Liver (tissue), 9 donors: ENCODE results near the gene CRTC2. TPM values are rescaled to one million over a fixed set of nuclear protein-coding genes. Genes with fewer than 3 reads are reported as not detected.

Source experiments
- DNase-seq: peaks from one replicate; pipeline ENCODE4 v3.0.0-alpha.2; 2017; ENCODE audit warnings: low spot score
- H3K27ac ChIP-seq, 2 donors: one replicate each; pipeline ENCODE4 v1.7.0; 2013; ENCODE audit warnings: inconsistent platforms in 2 of 2, low read length in 2 of 2, control low read depth in 1 of 2, low read depth in 1 of 2, mild to moderate bottlenecking in 1 of 2
- H3K27me3 ChIP-seq, 4 donors: one replicate each; pipeline versions ENCODE4 v1.6.1 to v1.7.0; 2013; ENCODE audit warnings: low read length in 3 of 4, inconsistent platforms in 1 of 4, mild to moderate bottlenecking in 1 of 4, moderate library complexity in 1 of 4; ENCODE audit not compliant: control insufficient read depth in 4 of 4, insufficient read depth in 4 of 4
- H3K36me3 ChIP-seq, 4 donors: one replicate each; pipeline versions ENCODE4 v1.6.1 to v1.7.0; 2013; ENCODE audit warnings: low read length in 3 of 4, mild to moderate bottlenecking in 3 of 4, low read depth in 1 of 4, moderate library complexity in 1 of 4; ENCODE audit not compliant: control insufficient read depth in 4 of 4, insufficient read depth in 3 of 4
- H3K4me1 ChIP-seq, 4 donors: one replicate each; pipeline versions ENCODE4 v1.6.1 to v1.7.0; 2013; ENCODE audit warnings: low read length in 3 of 4, mild to moderate bottlenecking in 3 of 4, moderate library complexity in 1 of 4; ENCODE audit not compliant: control insufficient read depth in 4 of 4, insufficient read depth in 4 of 4
- H3K4me3 ChIP-seq, 3 donors: one replicate each; pipeline versions ENCODE4 v1.6.1 to v1.7.0; 2013; ENCODE audit warnings: low read length in 3 of 3, control low read depth in 1 of 3, low read depth in 1 of 3, mild to moderate bottlenecking in 1 of 3
- H3K9ac ChIP-seq, 2 donors: one replicate each; pipeline ENCODE4 v1.7.0; 2013; ENCODE audit warnings: low read length in 2 of 2, mild to moderate bottlenecking in 2 of 2, moderate library complexity in 2 of 2, control low read depth in 1 of 2, low read depth in 1 of 2
- H3K9me3 ChIP-seq, 4 donors: one replicate each; pipeline versions ENCODE4 v1.6.1 to v1.7.0; 2013; ENCODE audit warnings: low read length in 3 of 4; ENCODE audit not compliant: control insufficient read depth in 4 of 4
- EGR1 ChIP-seq, 2 donors: IDR thresholded peaks; 2 replicates each; pipeline ENCODE4 v1.6.1; 2016 to 2018; ENCODE audit warnings: antibody characterized with exemption in 2 of 2, low read depth in 2 of 2
- FOXA1 ChIP-seq: IDR thresholded peaks from 2 replicates; pipeline ENCODE4 v1.6.1; 2016; ENCODE audit warnings: antibody characterized with exemption
- FOXA2 ChIP-seq: IDR thresholded peaks from 2 replicates; pipeline ENCODE4 v1.6.1; 2016; ENCODE audit warnings: antibody characterized with exemption
- GABPA ChIP-seq, 2 donors: IDR thresholded peaks in 1 of 2; conservative IDR thresholded peaks in 1 of 2; 2 replicates each; pipeline ENCODE4 v1.6.1; 2016; ENCODE audit warnings: antibody characterized with exemption in 2 of 2, mild to moderate bottlenecking in 1 of 2, moderate library complexity in 1 of 2
- HNF4A ChIP-seq, 2 donors: conservative IDR thresholded peaks; 2 replicates each; pipeline ENCODE4 v1.6.1; 2016; ENCODE audit warnings: antibody characterized with exemption in 2 of 2, mild to moderate bottlenecking in 2 of 2
- HNF4G ChIP-seq: IDR thresholded peaks from 2 replicates; pipeline ENCODE4 v1.6.1; 2016; ENCODE audit warnings: antibody characterized with exemption
- JUND ChIP-seq, 2 donors: IDR thresholded peaks; 2 replicates each; pipeline ENCODE4 v1.6.1; 2016; ENCODE audit warnings: antibody characterized with exemption in 2 of 2
- NR2F2 ChIP-seq: IDR thresholded peaks from 2 replicates; pipeline ENCODE4 v1.6.1; 2016; ENCODE audit warnings: antibody characterized with exemption
- RAD21 ChIP-seq, 2 donors: IDR thresholded peaks; 2 replicates each; pipeline ENCODE4 v1.6.1; 2016; ENCODE audit warnings: antibody characterized with exemption in 2 of 2, mild to moderate bottlenecking in 2 of 2
- RXRA ChIP-seq, 2 donors: IDR thresholded peaks; 2 replicates each; pipeline ENCODE4 v1.6.1; 2017 to 2018; ENCODE audit warnings: antibody characterized with exemption in 2 of 2, mild to moderate bottlenecking in 1 of 2
- SP1 ChIP-seq: IDR thresholded peaks from 2 replicates; pipeline ENCODE4 v1.6.1; 2018; ENCODE audit warnings: antibody characterized with exemption, mild to moderate bottlenecking
- TAF1 ChIP-seq: conservative IDR thresholded peaks from 2 replicates; pipeline ENCODE4 v1.6.1; 2016; ENCODE audit warnings: antibody characterized with exemption, mild to moderate bottlenecking
- YY1 ChIP-seq: IDR thresholded peaks from 2 replicates; pipeline ENCODE4 v1.6.1; 2016; ENCODE audit warnings: antibody characterized with exemption, mild to moderate bottlenecking
- WGBS: extraction: QIAGEN DNeasy Blood & Tissue Kit; methylation state at CpG from one replicate; pipeline ENCODE4 v1.1.7; 2013; 5-methylcytosine and 5-hydroxymethylcytosine counted together
- polyA plus RNA-seq, 2 donors: library from polyadenylated mRNA; stranded (reverse) in 1 of 2; unstranded in 1 of 2; fragments of 200-250 nt in 1 of 2; fragments of >200 nt in 1 of 2; fragmentation: Nextera tagmentation in 1 of 2; extraction: Ambion mirVana in 1 of 2; gene quantifications; one replicate each; pipeline versions ENCODE4 v1.2.1 to v1.2.3, GENCODE V29; 2013 to 2015
- total RNA-seq, 2 donors: library from RNA; depleted of rRNA; stranded (reverse); fragments of >200 nt; gene quantifications; one replicate each; pipeline ENCODE4 v1.2.3, GENCODE V29; 2014
- TF ChIP-seq, protein P1 (sequence below): fragments of 150-350 bp; IDR thresholded peaks from 2 replicates; pipeline ENCODE4 v1.5.1; 2017; ENCODE audit warnings: improper control_type of control experiment, low read depth, low read length; ENCODE audit not compliant: missing input control
- TF ChIP-seq, protein P2 (sequence below): IDR thresholded peaks from 2 replicates; pipeline ENCODE4 v1.6.1; 2016; ENCODE audit warnings: antibody characterized with exemption
- TF ChIP-seq, protein P3 (sequence below): IDR thresholded peaks from 2 replicates; pipeline ENCODE4 v1.6.1; 2016; ENCODE audit warnings: antibody characterized with exemption
- TF ChIP-seq, protein P4 (sequence below): IDR thresholded peaks from 2 replicates; pipeline ENCODE4 v1.6.1; 2016; ENCODE audit warnings: antibody characterized with exemption, mild to moderate bottlenecking
- donor health status: healthy.
- donor health status: healthy.
- donor health status: healthy.
- donor health status: healthy.
- donor health status: healthy.

CRTC2 gene
- total and polyA plus RNA-seq, 4 donors, result 4.9 to 14.9 (median 8.2) TPM

DNA sequence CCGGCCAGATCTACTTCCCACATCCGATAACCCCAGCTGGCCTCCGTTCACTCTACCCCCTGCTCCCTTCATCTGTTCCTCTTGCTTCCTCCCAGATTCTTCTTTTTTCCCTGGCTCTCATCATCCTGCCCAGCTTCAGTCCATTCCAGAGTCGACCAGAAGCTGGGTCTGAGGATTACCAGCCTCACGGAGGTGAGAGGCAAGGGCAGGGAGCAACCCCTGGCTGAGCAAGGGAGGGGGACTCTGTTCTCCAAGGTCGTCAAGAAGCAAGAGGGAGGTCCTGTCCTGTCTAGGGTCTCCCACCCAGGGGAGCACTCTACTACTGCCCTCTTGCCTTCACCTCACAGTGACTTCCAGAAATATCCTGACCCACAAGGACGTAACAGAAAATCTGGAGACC is 15.1 kb upstream of the CRTC2 start:
- Histone ChIP-seq H3K27me3 (no peaks in the 10 kb centered on the region), H3K9me3 (no peaks in the 10 kb centered on the region), H3K36me3 (peaks cover 4 to 19% (median 17%) of the 10 kb centered on the region in 4 donors), H3K4me1 (peaks cover 0 to 24% (median 21%) of the 10 kb centered on the region in 4 donors), H3K4me3 (no peak overlapping the region), H3K27ac (no peak overlapping the region), H3K9ac (no peak overlapping the region)
- no peak for DNase-seq
- WGBS, result 87% methylated on average over 7 of the region's 7 CpGs
- TF ChIP-seq RXRA (IDR thresholded peaks at IDR 0.05) (no peak), GABPA (IDR thresholded peaks at IDR 0.05 in 1 of 2, conservative IDR thresholded peaks at IDR 0.05 in 1 of 2) (no peak), RAD21 (IDR thresholded peaks at IDR 0.05) (no peak), HNF4G (no peak), FOXA1 (no peak), NR2F2 (no peak), HNF4A (conservative IDR thresholded peaks at IDR 0.05) (no peak), YY1 (no peak), FOXA2 (no peak)
- TF ChIP-seq, protein P1, sequence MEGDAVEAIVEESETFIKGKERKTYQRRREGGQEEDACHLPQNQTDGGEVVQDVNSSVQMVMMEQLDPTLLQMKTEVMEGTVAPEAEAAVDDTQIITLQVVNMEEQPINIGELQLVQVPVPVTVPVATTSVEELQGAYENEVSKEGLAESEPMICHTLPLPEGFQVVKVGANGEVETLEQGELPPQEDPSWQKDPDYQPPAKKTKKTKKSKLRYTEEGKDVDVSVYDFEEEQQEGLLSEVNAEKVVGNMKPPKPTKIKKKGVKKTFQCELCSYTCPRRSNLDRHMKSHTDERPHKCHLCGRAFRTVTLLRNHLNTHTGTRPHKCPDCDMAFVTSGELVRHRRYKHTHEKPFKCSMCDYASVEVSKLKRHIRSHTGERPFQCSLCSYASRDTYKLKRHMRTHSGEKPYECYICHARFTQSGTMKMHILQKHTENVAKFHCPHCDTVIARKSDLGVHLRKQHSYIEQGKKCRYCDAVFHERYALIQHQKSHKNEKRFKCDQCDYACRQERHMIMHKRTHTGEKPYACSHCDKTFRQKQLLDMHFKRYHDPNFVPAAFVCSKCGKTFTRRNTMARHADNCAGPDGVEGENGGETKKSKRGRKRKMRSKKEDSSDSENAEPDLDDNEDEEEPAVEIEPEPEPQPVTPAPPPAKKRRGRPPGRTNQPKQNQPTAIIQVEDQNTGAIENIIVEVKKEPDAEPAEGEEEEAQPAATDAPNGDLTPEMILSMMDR, result no peak
- TF ChIP-seq, protein P2, sequence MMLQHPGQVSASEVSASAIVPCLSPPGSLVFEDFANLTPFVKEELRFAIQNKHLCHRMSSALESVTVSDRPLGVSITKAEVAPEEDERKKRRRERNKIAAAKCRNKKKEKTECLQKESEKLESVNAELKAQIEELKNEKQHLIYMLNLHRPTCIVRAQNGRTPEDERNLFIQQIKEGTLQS, result no peak
- TF ChIP-seq, protein P3, sequence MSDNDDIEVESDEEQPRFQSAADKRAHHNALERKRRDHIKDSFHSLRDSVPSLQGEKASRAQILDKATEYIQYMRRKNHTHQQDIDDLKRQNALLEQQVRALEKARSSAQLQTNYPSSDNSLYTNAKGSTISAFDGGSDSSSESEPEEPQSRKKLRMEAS, result no peak

DNA sequence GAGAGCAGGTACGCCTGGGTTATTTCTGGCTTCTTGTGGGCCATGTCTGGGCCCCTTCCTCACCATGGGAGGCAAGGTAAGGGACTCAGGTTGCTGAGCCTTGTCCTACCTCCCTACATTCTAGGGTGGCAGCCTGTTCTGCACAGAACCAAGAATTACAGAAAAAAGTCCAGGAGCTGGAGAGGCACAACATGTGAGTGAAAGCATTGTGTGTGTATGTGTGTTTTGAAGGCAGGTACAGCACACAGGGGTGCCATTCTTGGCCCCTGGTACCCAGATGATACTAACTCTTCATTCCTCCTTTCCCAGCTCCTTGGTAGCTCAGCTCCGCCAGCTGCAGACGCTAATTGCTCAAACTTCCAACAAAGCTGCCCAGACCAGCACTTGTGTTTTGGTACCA is 14.7 kb upstream of the CRTC2 start:
- Histone ChIP-seq H3K27me3 (no peaks in the 10 kb centered on the region), H3K36me3 (peaks cover 4 to 19% (median 17%) of the 10 kb centered on the region in 4 donors), H3K9me3 (no peaks in the 10 kb centered on the region), H3K27ac (no peak overlapping the region), H3K9ac (no peak overlapping the region), H3K4me1 (peaks cover 2 to 24% (median 20%) of the 10 kb centered on the region in 4 donors), H3K4me3 (no peak overlapping the region)
- TF ChIP-seq HNF4A (conservative IDR thresholded peaks at IDR 0.05), result no peak
- TF ChIP-seq, protein P2, result no peak
- TF ChIP-seq TAF1, result no peak
- TF ChIP-seq SP1, result no peak
- TF ChIP-seq RXRA (IDR thresholded peaks at IDR 0.05), result no peak
- no peak for TF ChIP-seq YY1
- no peak for TF ChIP-seq EGR1 (IDR thresholded peaks at IDR 0.05; ENCODE audit: low read depth in 2 of 2)
- TF ChIP-seq, protein P1, result no peak
- no peak for TF ChIP-seq NR2F2
- TF ChIP-seq RAD21 (IDR thresholded peaks at IDR 0.05), result no peak
- no peak for TF ChIP-seq FOXA1
- TF ChIP-seq JUND (IDR thresholded peaks at IDR 0.05), result no peak
- no peak for TF ChIP-seq GABPA (IDR thresholded peaks at IDR 0.05 in 1 of 2, conservative IDR thresholded peaks at IDR 0.05 in 1 of 2)
- TF ChIP-seq HNF4G, result no peak
- TF ChIP-seq, protein P4, sequence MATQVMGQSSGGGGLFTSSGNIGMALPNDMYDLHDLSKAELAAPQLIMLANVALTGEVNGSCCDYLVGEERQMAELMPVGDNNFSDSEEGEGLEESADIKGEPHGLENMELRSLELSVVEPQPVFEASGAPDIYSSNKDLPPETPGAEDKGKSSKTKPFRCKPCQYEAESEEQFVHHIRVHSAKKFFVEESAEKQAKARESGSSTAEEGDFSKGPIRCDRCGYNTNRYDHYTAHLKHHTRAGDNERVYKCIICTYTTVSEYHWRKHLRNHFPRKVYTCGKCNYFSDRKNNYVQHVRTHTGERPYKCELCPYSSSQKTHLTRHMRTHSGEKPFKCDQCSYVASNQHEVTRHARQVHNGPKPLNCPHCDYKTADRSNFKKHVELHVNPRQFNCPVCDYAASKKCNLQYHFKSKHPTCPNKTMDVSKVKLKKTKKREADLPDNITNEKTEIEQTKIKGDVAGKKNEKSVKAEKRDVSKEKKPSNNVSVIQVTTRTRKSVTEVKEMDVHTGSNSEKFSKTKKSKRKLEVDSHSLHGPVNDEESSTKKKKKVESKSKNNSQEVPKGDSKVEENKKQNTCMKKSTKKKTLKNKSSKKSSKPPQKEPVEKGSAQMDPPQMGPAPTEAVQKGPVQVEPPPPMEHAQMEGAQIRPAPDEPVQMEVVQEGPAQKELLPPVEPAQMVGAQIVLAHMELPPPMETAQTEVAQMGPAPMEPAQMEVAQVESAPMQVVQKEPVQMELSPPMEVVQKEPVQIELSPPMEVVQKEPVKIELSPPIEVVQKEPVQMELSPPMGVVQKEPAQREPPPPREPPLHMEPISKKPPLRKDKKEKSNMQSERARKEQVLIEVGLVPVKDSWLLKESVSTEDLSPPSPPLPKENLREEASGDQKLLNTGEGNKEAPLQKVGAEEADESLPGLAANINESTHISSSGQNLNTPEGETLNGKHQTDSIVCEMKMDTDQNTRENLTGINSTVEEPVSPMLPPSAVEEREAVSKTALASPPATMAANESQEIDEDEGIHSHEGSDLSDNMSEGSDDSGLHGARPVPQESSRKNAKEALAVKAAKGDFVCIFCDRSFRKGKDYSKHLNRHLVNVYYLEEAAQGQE, result no peak
- DNase-seq, result no peak
- 97% methylated on average over 3 of the region's 3 CpGs for WGBS
